ENCODE results near the gene ARHGAP12.

Gene ARHGAP12

GRCh38 chr10:31867646-31868045, 61.0 kb downstream of the ARHGAP12 start:
- no CpG with 5 or more reads among the region's 3 CpGs for WGBS (ENCODE audit: extremely low coverage, insufficient coverage, low lambda C conversion rate)
- H4K8ac ChIP-seq (ENCODE audit: low read depth, low read length), result no peak overlapping the region
- no peak overlapping the region for H3K4me3 ChIP-seq (ENCODE audit: low read length)
- no peak for DNase-seq
- peaks cover 14% of the 10 kb centered on the region for H3K79me2 ChIP-seq (ENCODE audit: control insufficient read depth, insufficient read depth, low read length)
- H3K4me1 ChIP-seq (ENCODE audit: control insufficient read depth, low read depth, low read length), result peaks cover 10% of the 10 kb centered on the region
- H3K27ac ChIP-seq (ENCODE audit: low read depth, low read length), result no peak overlapping the region
- no peak overlapping the region for H4K5ac ChIP-seq (ENCODE audit: low read length)
- no peak overlapping the region for H2BK5ac ChIP-seq (ENCODE audit: low read length)
- H3K56ac ChIP-seq (ENCODE audit: low read length), result no peak overlapping the region
- no peak overlapping the region for H2AK5ac ChIP-seq (ENCODE audit: low read length)
- no peaks in the 10 kb centered on the region for H3K27me3 ChIP-seq (ENCODE audit: insufficient read depth, low read length, poor library complexity)
- no peak overlapping the region for H3K4me2 ChIP-seq (ENCODE audit: low read length)
- no peak overlapping the region for H3K9ac ChIP-seq (ENCODE audit: low read length)
- no peaks in the 10 kb centered on the region for H3K36me3 ChIP-seq (ENCODE audit: control insufficient read depth, insufficient read depth, low read length)
- H3K79me1 ChIP-seq (ENCODE audit: low read length), result peaks cover 4% of the 10 kb centered on the region
- H3K18ac ChIP-seq (ENCODE audit: low read length), result no peak overlapping the region
- H2BK15ac ChIP-seq (replicated peaks; ENCODE audit: low read depth), result no peak overlapping the region
- H3K23ac ChIP-seq (ENCODE audit: low read length), result no peak overlapping the region
- no peak overlapping the region for H3K4ac ChIP-seq (ENCODE audit: low read depth, low read length)
- no peak overlapping the region for H2BK120ac ChIP-seq (ENCODE audit: low read depth, low read length)

- Histone ChIP-seq H3K36me3 (ENCODE audit: control insufficient read depth, insufficient read depth, low read length) (no peaks in the 10 kb centered on the region), H3K4me2 (ENCODE audit: low read length) (no peak overlapping the region), H3K27ac (ENCODE audit: low read depth, low read length) (no peak overlapping the region), H3K4me3 (ENCODE audit: low read length) (no peak overlapping the region), H3K79me2 (ENCODE audit: control insufficient read depth, insufficient read depth, low read length) (peaks cover 12% of the 10 kb centered on the region), H2BK15ac (replicated peaks; ENCODE audit: low read depth) (no peak overlapping the region), H2BK120ac (ENCODE audit: low read depth, low read length) (no peak overlapping the region), H3K56ac (ENCODE audit: low read length) (no peak overlapping the region), H2AK5ac (ENCODE audit: low read length) (no peak overlapping the region), H3K23ac (ENCODE audit: low read length) (no peak overlapping the region), H3K4me1 (ENCODE audit: control insufficient read depth, low read depth, low read length) (peaks cover 5% of the 10 kb centered on the region), H4K8ac (ENCODE audit: low read depth, low read length) (no peak overlapping the region), H3K79me1 (ENCODE audit: low read length) (peaks cover 8% of the 10 kb centered on the region), H3K4ac (ENCODE audit: low read depth, low read length) (no peak overlapping the region), H2BK5ac (ENCODE audit: low read length) (no peak overlapping the region), H3K18ac (ENCODE audit: low read length) (no peak overlapping the region), H3K9ac (ENCODE audit: low read length) (no peak overlapping the region), H4K5ac (ENCODE audit: low read length) (no peak overlapping the region), H3K27me3 (ENCODE audit: insufficient read depth, low read length, poor library complexity) (no peaks in the 10 kb centered on the region)
- no peak for DNase-seq
- WGBS (ENCODE audit: extremely low coverage, insufficient coverage, low lambda C conversion rate), result no CpG with 5 or more reads among the region's 4 CpGs
Measured at GRCh38 chr10:31866118-31866670, 62.4 kb downstream of the ARHGAP12 start.

GRCh38 chr10:31864834-31865518, 63.7 kb downstream of the ARHGAP12 start:
- Histone ChIP-seq H2BK5ac (ENCODE audit: low read length) (no peak overlapping the region), H3K23ac (ENCODE audit: low read length) (no peak overlapping the region), H3K79me1 (ENCODE audit: low read length) (peaks cover 7% of the 10 kb centered on the region), H3K27ac (ENCODE audit: low read depth, low read length) (no peak overlapping the region), H3K56ac (ENCODE audit: low read length) (no peak overlapping the region), H3K18ac (ENCODE audit: low read length) (no peak overlapping the region), H4K5ac (ENCODE audit: low read length) (no peak overlapping the region), H3K36me3 (ENCODE audit: control insufficient read depth, insufficient read depth, low read length) (no peaks in the 10 kb centered on the region), H3K9ac (ENCODE audit: low read length) (peak overlapping the region; percentile 21), H3K4me1 (ENCODE audit: control insufficient read depth, low read depth, low read length) (peaks cover 2% of the 10 kb centered on the region), H3K4ac (ENCODE audit: low read depth, low read length) (no peak overlapping the region), H3K27me3 (ENCODE audit: insufficient read depth, low read length, poor library complexity) (no peaks in the 10 kb centered on the region), H4K8ac (ENCODE audit: low read depth, low read length) (no peak overlapping the region), H3K4me3 (ENCODE audit: low read length) (no peak overlapping the region), H3K79me2 (ENCODE audit: control insufficient read depth, insufficient read depth, low read length) (peaks cover 8% of the 10 kb centered on the region), H2BK120ac (ENCODE audit: low read depth, low read length) (no peak overlapping the region), H2BK15ac (replicated peaks; ENCODE audit: low read depth) (no peak overlapping the region), H3K4me2 (ENCODE audit: low read length) (no peak overlapping the region), H2AK5ac (ENCODE audit: low read length) (no peak overlapping the region)
- peak; percentile 78 for DNase-seq
- no CpG with 5 or more reads among the region's 5 CpGs for WGBS (ENCODE audit: extremely low coverage, insufficient coverage, low lambda C conversion rate)

GRCh38 chr10:31855033-31855432, 73.6 kb downstream of the ARHGAP12 start:
- H3K56ac ChIP-seq (ENCODE audit: low read length), result no peak overlapping the region
- no peak overlapping the region for H4K8ac ChIP-seq (ENCODE audit: low read depth, low read length)
- H3K79me2 ChIP-seq (ENCODE audit: control insufficient read depth, insufficient read depth, low read length), result peaks cover 9% of the 10 kb centered on the region
- H2AK5ac ChIP-seq (ENCODE audit: low read length), result no peak overlapping the region
- no peak overlapping the region for H3K27ac ChIP-seq (ENCODE audit: low read depth, low read length)
- no peak overlapping the region for H3K18ac ChIP-seq (ENCODE audit: low read length)
- H3K4me3 ChIP-seq (ENCODE audit: low read length), result no peak overlapping the region
- H3K23ac ChIP-seq (ENCODE audit: low read length), result no peak overlapping the region
- H2BK5ac ChIP-seq (ENCODE audit: low read length), result no peak overlapping the region
- peaks cover 2% of the 10 kb centered on the region for H3K79me1 ChIP-seq (ENCODE audit: low read length)
- no peaks in the 10 kb centered on the region for H3K27me3 ChIP-seq (ENCODE audit: insufficient read depth, low read length, poor library complexity)
- H3K4ac ChIP-seq (ENCODE audit: low read depth, low read length), result no peak overlapping the region
- no peak overlapping the region for H4K5ac ChIP-seq (ENCODE audit: low read length)
- H3K9ac ChIP-seq (ENCODE audit: low read length), result no peak overlapping the region
- DNase-seq, result no peak
- H3K4me1 ChIP-seq (ENCODE audit: control insufficient read depth, low read depth, low read length), result no peaks in the 10 kb centered on the region
- no peaks in the 10 kb centered on the region for H3K36me3 ChIP-seq (ENCODE audit: control insufficient read depth, insufficient read depth, low read length)
- no CpG with 5 or more reads among the region's 4 CpGs for WGBS (ENCODE audit: extremely low coverage, insufficient coverage, low lambda C conversion rate)
- no peak overlapping the region for H2BK120ac ChIP-seq (ENCODE audit: low read depth, low read length)
- no peak overlapping the region for H3K4me2 ChIP-seq (ENCODE audit: low read length)
- H2BK15ac ChIP-seq (replicated peaks; ENCODE audit: low read depth), result no peak overlapping the region

- H3K9ac ChIP-seq (ENCODE audit: low read length), result no peak overlapping the region
- H3K4me3 ChIP-seq (ENCODE audit: low read length), result no peak overlapping the region
- H3K79me1 ChIP-seq (ENCODE audit: low read length), result peaks cover 2% of the 10 kb centered on the region
- H3K18ac ChIP-seq (ENCODE audit: low read length), result no peak overlapping the region
- no peak overlapping the region for H2BK120ac ChIP-seq (ENCODE audit: low read depth, low read length)
- no peaks in the 10 kb centered on the region for H3K27me3 ChIP-seq (ENCODE audit: insufficient read depth, low read length, poor library complexity)
- no peak overlapping the region for H2BK15ac ChIP-seq (replicated peaks; ENCODE audit: low read depth)
- no peaks in the 10 kb centered on the region for H3K4me1 ChIP-seq (ENCODE audit: control insufficient read depth, low read depth, low read length)
- no peak for DNase-seq
- no peak overlapping the region for H2AK5ac ChIP-seq (ENCODE audit: low read length)
- no peak overlapping the region for H3K27ac ChIP-seq (ENCODE audit: low read depth, low read length)
- peaks cover 5% of the 10 kb centered on the region for H3K79me2 ChIP-seq (ENCODE audit: control insufficient read depth, insufficient read depth, low read length)
- no peak overlapping the region for H2BK5ac ChIP-seq (ENCODE audit: low read length)
- no peaks in the 10 kb centered on the region for H3K36me3 ChIP-seq (ENCODE audit: control insufficient read depth, insufficient read depth, low read length)
- no CpG with 5 or more reads among the region's 2 CpGs for WGBS (ENCODE audit: extremely low coverage, insufficient coverage, low lambda C conversion rate)
- no peak overlapping the region for H3K4me2 ChIP-seq (ENCODE audit: low read length)
- no peak overlapping the region for H4K5ac ChIP-seq (ENCODE audit: low read length)
- no peak overlapping the region for H3K4ac ChIP-seq (ENCODE audit: low read depth, low read length)
- no peak overlapping the region for H3K56ac ChIP-seq (ENCODE audit: low read length)
- no peak overlapping the region for H4K8ac ChIP-seq (ENCODE audit: low read depth, low read length)
- no peak overlapping the region for H3K23ac ChIP-seq (ENCODE audit: low read length)
Measured at GRCh38 chr10:31853629-31854028, 75.0 kb downstream of the ARHGAP12 start.

GRCh38 chr10:31851216-31851615, 77.4 kb downstream of the ARHGAP12 start:
- Histone ChIP-seq H3K4me3 (ENCODE audit: low read length) (no peak overlapping the region), H2BK5ac (ENCODE audit: low read length) (no peak overlapping the region), H2BK120ac (ENCODE audit: low read depth, low read length) (no peak overlapping the region), H2AK5ac (ENCODE audit: low read length) (no peak overlapping the region), H2BK15ac (replicated peaks; ENCODE audit: low read depth) (no peak overlapping the region), H3K23ac (ENCODE audit: low read length) (no peak overlapping the region), H3K27me3 (ENCODE audit: insufficient read depth, low read length, poor library complexity) (no peaks in the 10 kb centered on the region), H3K18ac (ENCODE audit: low read length) (no peak overlapping the region), H3K79me1 (ENCODE audit: low read length) (no peaks in the 10 kb centered on the region), H3K79me2 (ENCODE audit: control insufficient read depth, insufficient read depth, low read length) (peaks cover 2% of the 10 kb centered on the region), H3K56ac (ENCODE audit: low read length) (no peak overlapping the region), H4K5ac (ENCODE audit: low read length) (no peak overlapping the region), H4K8ac (ENCODE audit: low read depth, low read length) (no peak overlapping the region), H3K4me2 (ENCODE audit: low read length) (no peak overlapping the region), H3K36me3 (ENCODE audit: control insufficient read depth, insufficient read depth, low read length) (no peaks in the 10 kb centered on the region), H3K9ac (ENCODE audit: low read length) (no peak overlapping the region), H3K4ac (ENCODE audit: low read depth, low read length) (no peak overlapping the region), H3K27ac (ENCODE audit: low read depth, low read length) (no peak overlapping the region), H3K4me1 (ENCODE audit: control insufficient read depth, low read depth, low read length) (peaks cover 9% of the 10 kb centered on the region)
- WGBS (ENCODE audit: extremely low coverage, insufficient coverage, low lambda C conversion rate), result no CpG with 5 or more reads among the region's 1 CpG
- no peak for DNase-seq

Data from mesendoderm (in vitro differentiated cells).